Lower leg skin (tissue), 3 donors: ENCODE measurements around the gene AKT2.

ENCODE experiments used
- CTCF ChIP-seq, 3 donors: fragments of 450-650 bp; IDR thresholded peaks; one replicate each; pipeline ENCODE4 v1.5.1; 2016; ENCODE audit warnings: antibody characterized with exemption in 3 of 3, mild to moderate bottlenecking in 3 of 3, moderate library complexity in 2 of 3
- POLR2A ChIP-seq, 2 donors: fragments of 450-650 bp; IDR thresholded peaks; one replicate each; pipeline ENCODE4 v1.6.1; 2016 to 2017; ENCODE audit warnings: antibody characterized with exemption in 2 of 2, mild to moderate bottlenecking in 1 of 2, moderate library complexity in 1 of 2

- peak in 1 of 3 donors; percentile 71 for TF ChIP-seq CTCF (IDR thresholded peaks at IDR 0.05)
- no peak for TF ChIP-seq POLR2A (IDR thresholded peaks at IDR 0.05)
These were observed 63.1 kb downstream of the AKT2 start for GRCh38 chr19:40221858-40222619.
